ENCODE data around the gene MORN3.

Gene MORN3

DNA sequence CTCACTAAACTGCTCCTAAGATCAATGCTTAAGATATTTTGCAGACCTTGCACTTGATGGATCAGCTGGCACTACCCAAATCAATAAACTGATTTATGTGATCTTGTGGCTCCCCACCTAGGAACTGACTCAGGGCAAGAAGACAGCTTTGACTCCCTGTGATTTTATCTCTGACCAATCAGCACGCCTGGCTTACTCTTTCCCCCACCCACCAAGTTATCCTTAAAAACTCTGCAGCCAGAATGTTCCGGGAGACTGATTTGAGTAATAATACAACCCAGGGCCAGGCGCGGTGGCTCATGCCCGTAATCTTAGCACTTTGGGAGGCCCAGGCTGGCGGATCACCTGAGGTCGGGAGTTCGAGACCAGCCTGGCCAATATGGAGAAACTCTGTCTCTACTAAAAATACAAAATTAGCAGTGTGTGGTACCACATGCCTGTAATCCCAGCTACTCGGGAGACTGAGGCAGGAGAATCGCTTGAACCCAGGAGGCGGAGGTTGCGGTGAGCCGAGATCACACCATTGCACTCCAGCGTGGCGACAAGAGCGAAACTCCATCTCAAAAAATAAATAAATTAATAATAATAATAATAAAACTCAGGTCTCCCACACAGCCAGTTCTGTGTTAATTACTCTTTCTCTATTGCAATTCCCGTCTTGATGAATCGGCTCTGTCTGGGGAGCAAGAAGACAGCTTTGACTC lies 12.0 kb downstream of the MORN3 start:
- TF ChIP-seq, protein P1, sequence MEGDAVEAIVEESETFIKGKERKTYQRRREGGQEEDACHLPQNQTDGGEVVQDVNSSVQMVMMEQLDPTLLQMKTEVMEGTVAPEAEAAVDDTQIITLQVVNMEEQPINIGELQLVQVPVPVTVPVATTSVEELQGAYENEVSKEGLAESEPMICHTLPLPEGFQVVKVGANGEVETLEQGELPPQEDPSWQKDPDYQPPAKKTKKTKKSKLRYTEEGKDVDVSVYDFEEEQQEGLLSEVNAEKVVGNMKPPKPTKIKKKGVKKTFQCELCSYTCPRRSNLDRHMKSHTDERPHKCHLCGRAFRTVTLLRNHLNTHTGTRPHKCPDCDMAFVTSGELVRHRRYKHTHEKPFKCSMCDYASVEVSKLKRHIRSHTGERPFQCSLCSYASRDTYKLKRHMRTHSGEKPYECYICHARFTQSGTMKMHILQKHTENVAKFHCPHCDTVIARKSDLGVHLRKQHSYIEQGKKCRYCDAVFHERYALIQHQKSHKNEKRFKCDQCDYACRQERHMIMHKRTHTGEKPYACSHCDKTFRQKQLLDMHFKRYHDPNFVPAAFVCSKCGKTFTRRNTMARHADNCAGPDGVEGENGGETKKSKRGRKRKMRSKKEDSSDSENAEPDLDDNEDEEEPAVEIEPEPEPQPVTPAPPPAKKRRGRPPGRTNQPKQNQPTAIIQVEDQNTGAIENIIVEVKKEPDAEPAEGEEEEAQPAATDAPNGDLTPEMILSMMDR (IDR thresholded peaks at IDR 0.05; ENCODE audit: low read length, missing control alignments): no peak
- H3K4me3 ChIP-seq (replicated peaks; ENCODE audit: low read depth, low read length): no peak overlapping the region
- no peak for DNase-seq (ENCODE audit: low read depth)

DNA sequence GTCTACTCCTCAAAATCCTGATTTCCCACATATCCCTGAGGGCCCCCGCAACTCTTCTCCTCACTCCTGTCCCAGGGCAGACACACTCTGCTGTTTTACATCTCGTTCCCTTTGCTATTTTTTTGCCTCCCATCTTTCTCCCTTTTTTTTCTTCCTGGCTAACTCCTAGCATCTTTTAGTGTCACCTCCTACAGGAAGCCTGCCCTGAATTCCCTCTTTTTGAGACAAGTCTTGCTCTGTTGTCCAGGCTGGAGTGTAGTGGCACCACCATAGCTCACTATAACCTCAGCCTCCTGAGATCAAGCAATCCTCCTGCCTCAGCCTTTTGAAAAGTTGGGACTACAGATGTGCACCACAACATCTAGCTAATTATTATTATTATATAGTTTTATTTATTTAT lies 13.3 kb downstream of the MORN3 start:
- TF ChIP-seq, protein P1 (IDR thresholded peaks at IDR 0.05; ENCODE audit: low read length, missing control alignments): no peak
- no peak overlapping the region for H3K4me3 ChIP-seq (replicated peaks; ENCODE audit: low read depth, low read length)
- DNase-seq (ENCODE audit: low read depth): no peak

DNA sequence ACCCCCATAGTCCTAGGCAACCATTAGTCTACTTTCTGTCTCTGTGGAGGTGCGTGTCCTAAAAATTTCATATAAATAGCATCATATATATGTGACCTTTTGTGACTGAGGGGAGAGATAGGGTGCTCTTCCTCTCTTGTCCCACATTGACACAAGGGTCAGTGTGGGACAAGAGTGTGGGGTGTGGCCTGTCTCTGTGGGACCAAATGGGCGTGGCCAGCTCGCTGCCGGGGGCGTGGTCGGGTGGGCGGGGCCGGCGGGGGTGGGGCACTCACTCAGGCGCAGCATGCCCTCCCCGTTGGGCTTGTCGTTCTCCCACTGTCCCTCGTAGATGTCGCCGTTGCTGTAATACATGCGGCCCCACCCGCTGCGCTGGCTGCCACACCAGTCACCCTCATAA lies 15.5 kb downstream of the MORN3 start:
- TF ChIP-seq, protein P1 (IDR thresholded peaks at IDR 0.05; ENCODE audit: low read length, missing control alignments): no peak
- DNase-seq (ENCODE audit: low read depth): no peak
- no peak overlapping the region for H3K4me3 ChIP-seq (replicated peaks; ENCODE audit: low read depth, low read length)

DNA sequence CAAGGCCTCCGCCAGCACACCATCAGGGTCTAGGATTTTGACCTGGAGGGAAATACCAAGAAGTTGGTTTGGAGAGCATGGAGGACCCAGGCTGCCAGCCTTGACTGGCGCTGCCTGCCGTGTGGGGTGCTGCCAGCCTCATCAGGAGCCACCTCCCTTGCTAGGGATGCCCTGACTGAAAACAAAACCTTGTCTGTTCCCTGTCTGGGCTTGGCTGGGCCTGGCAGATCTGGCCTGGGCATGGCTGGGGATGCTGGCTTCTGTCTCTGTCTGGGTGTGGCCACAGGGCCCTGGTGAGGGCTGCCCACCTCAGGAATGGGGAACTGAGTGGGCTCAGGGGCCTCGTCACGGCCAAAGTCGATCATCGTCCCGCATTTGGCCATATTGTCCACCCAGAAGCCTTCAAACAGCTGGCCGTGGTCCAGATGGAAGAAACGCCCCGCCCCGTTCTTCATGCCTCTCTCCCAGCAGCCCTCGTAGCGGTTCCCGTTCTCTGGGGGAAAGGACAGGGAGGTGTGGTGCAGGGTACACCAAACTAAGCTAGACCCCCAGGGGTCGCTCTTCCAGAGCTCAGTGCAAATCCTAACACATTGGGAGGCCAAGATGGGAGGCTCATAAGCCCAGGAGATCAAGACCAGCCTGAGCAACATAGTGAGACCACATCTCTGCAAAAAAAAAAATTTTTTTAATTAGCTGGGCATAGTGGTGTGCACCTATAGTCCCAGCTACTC lies 16.5 kb downstream of the MORN3 start:
- TF ChIP-seq, protein P1 (IDR thresholded peaks at IDR 0.05; ENCODE audit: low read length, missing control alignments): no peak
- no peak overlapping the region for H3K4me3 ChIP-seq (replicated peaks; ENCODE audit: low read depth, low read length)
- DNase-seq (ENCODE audit: low read depth): no peak

DNA sequence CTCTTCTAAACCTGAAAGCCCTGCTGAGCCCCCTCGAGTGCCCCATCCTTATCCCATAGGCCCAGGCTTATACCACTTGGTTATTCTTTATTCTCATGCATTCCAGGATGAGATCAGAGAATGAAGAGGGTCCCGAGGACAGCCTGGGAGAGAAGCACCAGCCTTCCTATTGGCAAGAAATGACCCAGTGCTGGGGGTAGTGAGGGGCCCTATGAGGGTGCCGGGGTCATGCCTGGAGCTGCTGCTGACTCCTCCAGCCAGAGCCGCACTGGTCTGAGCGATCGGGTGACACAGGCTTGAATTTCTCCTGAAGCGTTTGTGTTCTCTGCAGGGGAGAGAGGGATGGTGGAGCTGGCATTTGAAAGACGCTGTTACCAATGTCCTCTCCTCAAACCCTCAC lies 18.1 kb downstream of the MORN3 start:
- no peak for DNase-seq (ENCODE audit: low read depth)
- TF ChIP-seq, protein P1 (IDR thresholded peaks at IDR 0.05; ENCODE audit: low read length, missing control alignments): no peak
- no peak overlapping the region for H3K4me3 ChIP-seq (replicated peaks; ENCODE audit: low read depth, low read length)

DNA sequence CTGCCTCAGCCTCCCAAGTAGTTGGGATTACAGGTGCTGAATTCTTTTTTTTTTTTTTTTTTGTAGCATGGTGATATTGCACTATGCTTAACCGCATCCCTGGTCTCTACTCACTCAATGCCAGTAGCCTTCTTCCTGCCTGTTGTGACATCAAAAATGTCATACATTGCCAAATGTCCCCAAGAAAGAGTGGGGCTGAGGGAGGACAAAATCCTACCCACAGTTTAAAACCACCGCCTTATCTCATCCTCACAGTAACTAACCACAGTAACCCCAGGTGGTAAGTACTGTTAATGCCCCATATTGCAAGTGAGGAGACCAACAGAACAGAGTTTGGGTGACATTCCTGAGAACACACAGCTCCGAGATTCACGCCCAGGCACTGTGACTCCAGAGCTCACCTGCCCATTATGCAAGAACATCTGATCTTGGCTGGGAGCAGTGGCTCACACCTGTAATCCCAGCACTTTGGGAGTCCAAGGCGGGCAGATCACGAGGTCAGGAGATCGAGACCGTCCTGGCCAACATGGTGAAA lies 19.6 kb downstream of the MORN3 start:
- no peak overlapping the region for H3K4me3 ChIP-seq (replicated peaks; ENCODE audit: low read depth, low read length)
- TF ChIP-seq, protein P1 (IDR thresholded peaks at IDR 0.05; ENCODE audit: low read length, missing control alignments): no peak
- no peak for DNase-seq (ENCODE audit: low read depth)

Data from fibroblast of pulmonary artery (primary cell).